HEK293 (cell line): ENCODE results near the gene CLN6.

ENCODE experiments used
- CTCF ChIA-PET: fragments of 350-600 bp; formaldehyde crosslinking; extraction: SDS; loops from one replicate; lab custom pipeline; 2021; ENCODE audit warnings: antibody characterized with exemption; lab: Yijun Ruan, JAX
- POLR2A ChIA-PET: fragments of 300-600 bp; formaldehyde crosslinking; extraction: SDS; loops from one replicate; lab custom pipeline; 2020; ENCODE audit warnings: antibody characterized with exemption, inconsistent platforms; lab: Yijun Ruan, JAX
- H3K27ac ChIP-seq: fragments of 200-500 bp; sonication (Bioruptor generic); 2 replicates; pipeline ENCODE4 v1.5.1; 2014; ENCODE audit warnings: low read depth, low read length, control low read depth, inconsistent platforms; ENCODE audit errors: extremely low read depth
- H3K36me3 ChIP-seq, 2 experiments: fragments of 200-500 bp in 1 of 2; sonication (Bioruptor generic) in 1 of 2; 1 replicate in 1 of 2; 2 replicates in 1 of 2; pipeline ENCODE4 v1.5.1; 2014 to 2017; ENCODE audit warnings: inconsistent platforms in 2 of 2, low read length in 2 of 2; ENCODE audit not compliant: control insufficient read depth in 2 of 2, insufficient read depth in 1 of 2
- H3K4me1 ChIP-seq: fragments of 200-500 bp; sonication (Bioruptor generic); 2 replicates; pipeline ENCODE4 v1.5.1; 2014; ENCODE audit warnings: mild to moderate bottlenecking, low read length, inconsistent platforms; ENCODE audit not compliant: control insufficient read depth, insufficient read depth
- H3K4me3 ChIP-seq: 2 replicates; pipeline ENCODE4 v1.5.1; 2011; ENCODE audit warnings: low read depth, mild to moderate bottlenecking, control low read depth, low read length, moderate library complexity
- H3K9me3 ChIP-seq: fragments of 200-500 bp; sonication (Bioruptor generic); 2 replicates; pipeline ENCODE4 v1.5.1; 2014; ENCODE audit warnings: low read depth, low read length, inconsistent platforms; ENCODE audit not compliant: control insufficient read depth, insufficient read depth
- HOXD13 ChIP-seq: sonication (generic); formaldehyde crosslinking; IDR thresholded peaks from 2 replicates; pipeline ENCODE4 v1.8.0; 2022; ENCODE audit warnings: missing genetic modification reagents, borderline replicate concordance
- PRDM1 ChIP-seq: fragments of 450-650 bp; formaldehyde crosslinking; IDR thresholded peaks from 2 replicates; pipeline ENCODE4; 2016; ENCODE audit warnings: missing biosample characterization, missing genetic modification characterization
- SCRT2 ChIP-seq: fragments of 450-650 bp; formaldehyde crosslinking; IDR thresholded peaks from 2 replicates; pipeline ENCODE4 v1.5.1; 2016; ENCODE audit warnings: missing biosample characterization, missing genetic modification characterization
- SP2 ChIP-seq: fragments of 450-650 bp; formaldehyde crosslinking; IDR thresholded peaks from 2 replicates; pipeline ENCODE4 v1.5.1; 2016; ENCODE audit warnings: missing biosample characterization, missing genetic modification characterization
- TRIM28 ChIP-seq: IDR thresholded peaks from 2 replicates; pipeline ENCODE4 v1.6.1; 2011; ENCODE audit warnings: low read length, control low read depth, borderline replicate concordance
- ZBTB21 ChIP-seq: fragments of 450-650 bp; formaldehyde crosslinking; IDR thresholded peaks from 2 replicates; pipeline ENCODE4 v1.5.1; 2017; ENCODE audit warnings: missing biosample characterization, missing genetic modification characterization
- ZBTB8A ChIP-seq: fragments of 450-650 bp; formaldehyde crosslinking; IDR thresholded peaks from 2 replicates; pipeline ENCODE4 v1.5.1; 2016; ENCODE audit warnings: missing biosample characterization, missing genetic modification characterization
- ZNF114 ChIP-seq: fragments of 450-650 bp; formaldehyde crosslinking; IDR thresholded peaks from 2 replicates; pipeline ENCODE4 v1.5.0; 2017; ENCODE audit warnings: missing biosample characterization, missing genetic modification characterization
- ZNF223 ChIP-seq: fragments of 450-650 bp; formaldehyde crosslinking; IDR thresholded peaks from 2 replicates; pipeline ENCODE4 v1.5.1; 2016; ENCODE audit warnings: missing biosample characterization, missing genetic modification characterization
- ZNF274 ChIP-seq, 2 experiments: fragments of 200-500 bp in 1 of 2; fragments of 450-650 bp in 1 of 2; sonication (Bioruptor generic) in 1 of 2; formaldehyde crosslinking in 1 of 2; IDR thresholded peaks; 2 replicates each; pipeline versions ENCODE4 v1.5.1 to v1.6.1; 2014 to 2016; ENCODE audit warnings: borderline replicate concordance in 1 of 2, inconsistent platforms in 1 of 2, low read length in 1 of 2, missing biosample characterization in 1 of 2, missing genetic modification characterization in 1 of 2
- ZNF48 ChIP-seq: fragments of 450-650 bp; formaldehyde crosslinking; IDR thresholded peaks from 2 replicates; pipeline ENCODE4 v1.5.1; 2016; ENCODE audit warnings: missing biosample characterization, missing genetic modification characterization
- ZNF529 ChIP-seq: fragments of 450-650 bp; formaldehyde crosslinking; IDR thresholded peaks from 2 replicates; pipeline ENCODE4 v1.5.1; 2017; ENCODE audit warnings: missing genetic modification characterization, missing biosample characterization; ENCODE audit not compliant: insufficient replicate concordance
- ZNF555 ChIP-seq: fragments of 450-650 bp; formaldehyde crosslinking; conservative IDR thresholded peaks from 2 replicates; pipeline ENCODE4 v1.5.1; 2017; ENCODE audit warnings: missing biosample characterization, mild to moderate bottlenecking, missing genetic modification characterization, inconsistent platforms
- ZNF600 ChIP-seq: fragments of 450-650 bp; formaldehyde crosslinking; IDR thresholded peaks from 2 replicates; pipeline ENCODE4 v1.5.1; 2016; ENCODE audit warnings: missing biosample characterization, missing genetic modification characterization
- ZNF610 ChIP-seq: fragments of 450-650 bp; formaldehyde crosslinking; IDR thresholded peaks from 2 replicates; pipeline ENCODE4 v1.5.1; 2016; ENCODE audit warnings: missing biosample characterization, missing genetic modification characterization, borderline replicate concordance
- ZNF624 ChIP-seq: fragments of 450-650 bp; formaldehyde crosslinking; IDR thresholded peaks from 2 replicates; pipeline ENCODE4 v1.5.1; 2017; ENCODE audit warnings: missing biosample characterization, missing genetic modification characterization
- ZNF654 ChIP-seq: fragments of 450-650 bp; formaldehyde crosslinking; IDR thresholded peaks from 2 replicates; pipeline ENCODE4 v1.5.1; 2016; ENCODE audit warnings: low read depth, missing biosample characterization, missing genetic modification characterization
- ZNF658 ChIP-seq: fragments of 450-650 bp; formaldehyde crosslinking; IDR thresholded peaks from 2 replicates; pipeline ENCODE4; 2016; ENCODE audit warnings: missing biosample characterization, missing genetic modification characterization
- ZNF692 ChIP-seq: fragments of 450-650 bp; formaldehyde crosslinking; IDR thresholded peaks from 2 replicates; pipeline ENCODE4 v1.5.1; 2016; ENCODE audit warnings: missing biosample characterization, missing genetic modification characterization
- ZNF76 ChIP-seq: fragments of 450-650 bp; formaldehyde crosslinking; IDR thresholded peaks from 2 replicates; pipeline ENCODE4; 2016; ENCODE audit warnings: low read depth, missing biosample characterization, missing genetic modification characterization, borderline replicate concordance
- ZNF777 ChIP-seq: fragments of 450-650 bp; formaldehyde crosslinking; IDR thresholded peaks from 2 replicates; pipeline ENCODE4 v1.5.1; 2017; ENCODE audit warnings: missing biosample characterization, missing genetic modification characterization, borderline replicate concordance
- ZNF843 ChIP-seq: fragments of 450-650 bp; formaldehyde crosslinking; IDR thresholded peaks from 2 replicates; pipeline ENCODE4 v1.5.1; 2016; ENCODE audit warnings: missing biosample characterization, missing genetic modification characterization
- TF ChIP-seq, protein P1 (sequence below): fragments of 450-650 bp; formaldehyde crosslinking; IDR thresholded peaks from 2 replicates; pipeline ENCODE4 v1.5.1; 2016; ENCODE audit warnings: missing biosample characterization, missing genetic modification characterization
- TF ChIP-seq, protein P2 (sequence below): fragments of 450-650 bp; formaldehyde crosslinking; optimal IDR thresholded peaks from 2 replicates; pipeline ENCODE3; 2016; ENCODE audit warnings: missing biosample characterization, mild to moderate bottlenecking, missing genetic modification characterization

CLN6 gene

GRCh38 chr15:68244235-68244634 is 14.7 kb upstream of the CLN6 start (continued):
- TF ChIP-seq ZNF777 (tag by site-specific recombination) (no peak), ZBTB21 (tag by site-specific recombination) (no peak), ZNF76 (tag by site-specific recombination) (no peak), TRIM28 (peak; percentile 62; the same call in 1 of the 2 replicates), PRDM1 (no peak), HOXD13 (CRISPR knock-in tag) (no peak), SP2 (tag by site-specific recombination) (no peak), ZNF843 (tag by site-specific recombination) (no peak), ZNF555 (tag by site-specific recombination) (no peak), ZBTB8A (tag by site-specific recombination) (no peak), ZNF223 (tag by site-specific recombination) (no peak), ZNF529 (tag by site-specific recombination) (peak; percentile 25), ZNF600 (tag by site-specific recombination) (no peak), ZNF654 (tag by site-specific recombination) (no peak)
- TF ChIP-seq, protein P1, sequence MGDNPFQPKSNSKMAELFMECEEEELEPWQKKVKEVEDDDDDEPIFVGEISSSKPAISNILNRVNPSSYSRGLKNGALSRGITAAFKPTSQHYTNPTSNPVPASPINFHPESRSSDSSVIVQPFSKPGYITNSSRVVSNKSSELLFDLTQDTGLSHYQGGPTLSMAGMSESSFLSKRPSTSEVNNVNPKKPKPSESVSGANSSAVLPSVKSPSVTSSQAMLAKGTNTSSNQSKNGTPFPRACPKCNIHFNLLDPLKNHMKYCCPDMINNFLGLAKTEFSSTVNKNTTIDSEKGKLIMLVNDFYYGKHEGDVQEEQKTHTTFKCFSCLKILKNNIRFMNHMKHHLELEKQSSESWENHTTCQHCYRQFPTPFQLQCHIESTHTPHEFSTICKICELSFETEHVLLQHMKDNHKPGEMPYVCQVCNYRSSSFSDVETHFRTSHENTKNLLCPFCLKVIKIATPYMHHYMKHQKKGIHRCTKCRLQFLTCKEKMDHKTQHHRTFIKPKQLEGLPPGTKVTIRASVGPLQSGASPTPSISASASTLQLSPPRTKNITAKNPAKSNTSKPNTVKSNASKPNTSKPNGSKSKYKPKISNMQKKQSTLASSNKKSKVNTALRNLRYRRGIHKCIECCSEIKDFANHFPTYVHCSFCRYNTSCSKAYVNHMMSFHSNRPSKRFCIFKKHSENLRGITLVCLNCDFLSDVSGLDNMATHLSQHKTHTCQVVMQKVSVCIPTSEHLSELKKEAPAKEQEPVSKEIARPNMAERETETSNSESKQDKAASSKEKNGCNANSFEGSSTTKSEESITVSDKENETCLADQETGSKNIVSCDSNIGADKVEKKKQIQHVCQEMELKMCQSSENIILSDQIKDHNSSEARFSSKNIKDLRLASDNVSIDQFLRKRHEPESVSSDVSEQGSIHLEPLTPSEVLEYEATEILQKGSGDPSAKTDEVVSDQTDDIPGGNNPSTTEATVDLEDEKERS (tag by site-specific recombination): 0 out of 2 replicates have a peak, but pooled peaks have one; percentile 28
- TF ChIP-seq, protein P2, sequence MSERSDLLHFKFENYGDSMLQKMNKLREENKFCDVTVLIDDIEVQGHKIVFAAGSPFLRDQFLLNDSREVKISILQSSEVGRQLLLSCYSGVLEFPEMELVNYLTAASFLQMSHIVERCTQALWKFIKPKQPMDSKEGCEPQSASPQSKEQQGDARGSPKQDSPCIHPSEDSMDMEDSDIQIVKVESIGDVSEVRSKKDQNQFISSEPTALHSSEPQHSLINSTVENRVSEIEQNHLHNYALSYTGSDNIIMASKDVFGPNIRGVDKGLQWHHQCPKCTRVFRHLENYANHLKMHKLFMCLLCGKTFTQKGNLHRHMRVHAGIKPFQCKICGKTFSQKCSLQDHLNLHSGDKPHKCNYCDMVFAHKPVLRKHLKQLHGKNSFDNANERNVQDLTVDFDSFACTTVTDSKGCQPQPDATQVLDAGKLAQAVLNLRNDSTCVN (tag by site-specific recombination): no peak
- TF ChIP-seq, all 188 proteins: peak for 5

DNA sequence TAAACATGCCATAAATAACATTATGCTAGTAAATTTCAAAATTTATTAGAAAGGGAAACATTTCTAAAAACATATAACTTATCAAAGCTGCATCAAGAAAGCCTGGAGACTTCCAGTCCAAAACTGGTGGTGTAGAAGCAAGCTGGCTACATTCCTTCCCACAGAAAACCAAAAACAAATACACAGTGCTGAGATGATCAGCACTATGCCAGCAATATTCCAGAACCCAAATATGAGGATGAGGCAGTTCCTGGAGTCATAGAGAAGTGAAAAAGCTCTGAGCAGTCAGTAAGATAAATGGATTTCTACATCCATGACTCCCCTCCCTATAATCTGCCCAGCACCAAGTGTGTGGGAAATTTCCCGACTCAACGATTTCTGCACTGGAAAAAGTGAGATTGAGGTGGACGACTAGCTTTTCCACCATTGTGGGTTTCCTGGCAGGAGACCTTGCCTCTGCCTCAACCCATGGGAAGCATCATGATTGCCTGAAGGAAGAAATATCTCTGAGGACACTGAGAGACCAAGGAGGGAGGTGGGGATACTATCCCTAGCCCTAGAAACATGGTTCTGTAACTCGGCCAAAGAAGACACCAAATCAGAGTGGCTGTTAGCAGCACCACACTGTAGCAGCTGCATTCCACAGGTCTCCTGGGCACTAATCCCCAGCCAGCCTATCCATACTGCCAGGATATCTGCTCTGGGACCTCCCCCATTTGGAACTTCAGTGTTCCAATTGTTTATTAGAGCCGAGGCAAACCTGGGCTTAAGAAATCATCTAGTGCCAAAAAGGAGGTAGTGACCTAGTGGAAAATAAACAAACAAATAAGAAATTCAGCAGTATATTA is 11.8 kb upstream of the CLN6 start:
- POLR2A ChIA-PET: no interaction called here
- no peak overlapping the region for H3K4me3 ChIP-seq
- TF ChIP-seq SCRT2: peak; percentile 41; the same call in 1 of the 2 replicates
- TF ChIP-seq ZNF223 (tag by site-specific recombination): no peak
- TF ChIP-seq ZNF274 (IDR thresholded peaks at IDR 0.05; ENCODE audit: low read length): no peak
- TF ChIP-seq ZNF274 (tag by site-specific recombination; IDR thresholded peaks at IDR 0.05; ENCODE audit: borderline replicate concordance): no peak
- H3K9me3 ChIP-seq: no peaks in the 10 kb centered on the region; the same call in 1 of the 2 replicates
- no peaks in the 10 kb centered on the region for H3K36me3 ChIP-seq
- CTCF ChIA-PET: interaction anchor here (0.6 to 2.4 kb wide), 4 partner anchors 12 to 683 kb away, joined by 3 to 11 read pairs (median 4); no protein-coding TSS in a partner anchor
- H3K27ac ChIP-seq: no peak overlapping the region
- H3K4me1 ChIP-seq: peaks cover 3% of the 10 kb centered on the region; the same call in 1 of the 2 replicates

GRCh38 chr15:68239025-68239424 is 9.5 kb upstream of the CLN6 start:
- TF ChIP-seq ZNF658: no peak
- TF ChIP-seq ZNF692 (tag by site-specific recombination): no peak
- TF ChIP-seq PRDM1: peak; percentile 70; the same call in 1 of the 2 replicates
- TF ChIP-seq ZNF624 (tag by site-specific recombination): no peak
- TF ChIP-seq ZNF610 (tag by site-specific recombination): peak; percentile 26; the same call in 1 of the 2 replicates
- TF ChIP-seq ZNF48: no peak
- no peak for TF ChIP-seq ZNF114 (tag by site-specific recombination)
- POLR2A ChIA-PET: no interaction called here
- H3K36me3 ChIP-seq: no peaks in the 10 kb centered on the region
- H3K4me1 ChIP-seq: peaks cover 3% of the 10 kb centered on the region; the same call in 1 of the 2 replicates
- no peaks in the 10 kb centered on the region for H3K9me3 ChIP-seq
- CTCF ChIA-PET: interaction anchor here (0.8 to 2.4 kb wide), 2 partner anchors 14 to 55 kb away, joined by 5 to 11 read pairs; no protein-coding TSS in a partner anchor
- no peak overlapping the region for H3K4me3 ChIP-seq
- H3K27ac ChIP-seq: no peak overlapping the region
